Keratinocyte (primary cell): ENCODE measurements around the gene PRR22. TPM values are rescaled to one million over a fixed set of nuclear protein-coding genes. Genes with fewer than 3 reads are reported as not detected.

Experiments
- DNase-seq: peaks from one replicate; pipeline ENCODE4 v3.0.0-alpha.2; 2011; ENCODE audit warnings: low read depth, missing footprints, low spot score
- FAIRE-seq: peaks from 2 replicates; lab custom pipeline; 2011; peaks lifted over from hg19 to GRCh38; lab: Jason Lieb, UNC
- H2AFZ ChIP-seq: 2 replicates; pipeline ENCODE4 v1.6.0; 2012; ENCODE audit warnings: low read length, control low read depth, inconsistent platforms; ENCODE audit not compliant: control insufficient read depth
- H3K27ac ChIP-seq: 2 replicates; pipeline ENCODE4 v1.5.1; 2011; ENCODE audit warnings: low read length; ENCODE audit not compliant: control insufficient read depth, insufficient read depth
- H3K27me3 ChIP-seq: 3 replicates; pipeline ENCODE4 v1.6.0; 2011; ENCODE audit warnings: low read length; ENCODE audit not compliant: control insufficient read depth, insufficient read depth; ENCODE audit errors: extremely low read depth
- H3K36me3 ChIP-seq, 2 experiments: 2 replicates in 1 of 2; 3 replicates in 1 of 2; pipeline ENCODE4 v1.5.1; 2011; ENCODE audit warnings: low read length in 2 of 2, mild to moderate bottlenecking in 1 of 2; ENCODE audit not compliant: control insufficient read depth in 2 of 2, insufficient read depth in 2 of 2; ENCODE audit errors: extremely low read depth in 1 of 2
- H3K4me1 ChIP-seq: 3 replicates; pipeline ENCODE4 v1.5.1; 2011; ENCODE audit warnings: low read length; ENCODE audit not compliant: control insufficient read depth, insufficient read depth; ENCODE audit errors: extremely low read depth
- H3K4me2 ChIP-seq: 3 replicates; pipeline ENCODE4 v1.6.0; 2011; ENCODE audit warnings: low read depth, low read length; ENCODE audit not compliant: control insufficient read depth, insufficient read depth; ENCODE audit errors: extremely low read depth
- H3K4me3 ChIP-seq, 3 experiments: fragments of 200-600 bp in 1 of 3; sonication (generic) in 1 of 3; 2 replicates in 2 of 3; 3 replicates in 1 of 3; pipeline ENCODE4 v1.5.1; 2011 to 2016; ENCODE audit warnings: low read length in 3 of 3, mild to moderate bottlenecking in 3 of 3, control low read depth in 2 of 3, inconsistent platforms in 1 of 3, low read depth in 1 of 3, mixed read lengths in 1 of 3, mixed run types in 1 of 3, moderate library complexity in 1 of 3; ENCODE audit not compliant: control insufficient read depth in 2 of 3, insufficient read depth in 2 of 3; ENCODE audit errors: extremely low read depth in 1 of 3
- H3K79me2 ChIP-seq: 2 replicates; pipeline ENCODE4 v1.6.0; 2012; ENCODE audit warnings: low read length; ENCODE audit not compliant: control insufficient read depth, insufficient read depth
- H3K9ac ChIP-seq: 3 replicates; pipeline ENCODE4 v1.6.0; 2011; ENCODE audit warnings: low read length; ENCODE audit not compliant: control insufficient read depth, insufficient read depth; ENCODE audit errors: extremely low read depth
- H3K9me1 ChIP-seq: 3 replicates; pipeline ENCODE4 v1.6.0; 2011; ENCODE audit warnings: low read length; ENCODE audit not compliant: control insufficient read depth, insufficient read depth; ENCODE audit errors: extremely low read depth
- H3K9me3 ChIP-seq: 2 replicates; pipeline ENCODE4 v1.5.1; 2012; ENCODE audit warnings: low read depth, low read length; ENCODE audit not compliant: control insufficient read depth
- H4K20me1 ChIP-seq: 3 replicates; pipeline ENCODE4 v1.6.0; 2011; ENCODE audit warnings: low read length; ENCODE audit not compliant: control insufficient read depth, insufficient read depth; ENCODE audit errors: extremely low read depth
- CTCF ChIP-seq, 3 experiments: IDR thresholded peaks in 1 of 3; conservative IDR thresholded peaks in 1 of 3; optimal IDR thresholded peaks in 1 of 3; 2 replicates in 2 of 3; 3 replicates in 1 of 3; pipeline versions ENCODE3 to v1.5.1; 2011; ENCODE audit warnings: low read length in 3 of 3, mild to moderate bottlenecking in 3 of 3, moderate library complexity in 2 of 3, control low read depth in 1 of 3, inconsistent platforms in 1 of 3; ENCODE audit not compliant: insufficient read depth in 2 of 3; ENCODE audit errors: extremely low read depth in 1 of 3
- EZH2 ChIP-seq: IDR thresholded peaks from one replicate; pipeline ENCODE4 v1.6.1; 2012; ENCODE audit warnings: inconsistent platforms, mild to moderate bottlenecking, low read length, moderate library complexity
- dilution Hi-C: fragments of 300-500 bp; cut with MboI; formaldehyde crosslinking; loops from one replicate; pipeline ENCODE4 v1.7.0; 2020; ENCODE audit warnings: low sequenced_read_pairs; ENCODE audit not compliant: extremely low pct_ligation_motif_present
- polyA plus RNA-seq, 5 experiments: library from polyadenylated mRNA; depleted of rRNA in 3 of 5; stranded (reverse) in 3 of 5; stranded (forward) in 1 of 5; unstranded in 1 of 5; fragments of >200 nt; gene quantifications; 1 replicate in 1 of 5; 2 replicates in 3 of 5; 3 replicates in 1 of 5; pipeline versions ENCODE4 v1.2.1 to v1.2.3, GENCODE V29; 2011 to 2012; ENCODE audit warnings: missing spikeins in 2 of 5, low read depth in 1 of 5, low replicate concordance in 1 of 5

The PRR22 gene
- polyA plus RNA-seq, 1 donor (not counting 4 experiments of a cell fraction or from before 2014, with no cell fraction given), result 0.55 TPM

GRCh38 chr19:5772416-5772815 is 12.1 kb downstream of the PRR22 start:
- Histone ChIP-seq H3K9ac (no peak overlapping the region), H3K9me3 (no peaks in the 10 kb centered on the region), H3K27me3 (no peaks in the 10 kb centered on the region), H3K4me1 (no peaks in the 10 kb centered on the region), H3K4me3 (no peak overlapping the region), H3K9me1 (no peaks in the 10 kb centered on the region), H3K79me2 (no peaks in the 10 kb centered on the region), H3K27ac (no peak overlapping the region), H4K20me1 (no peaks in the 10 kb centered on the region), H2AFZ (no peak overlapping the region), H3K36me3 (no peaks in the 10 kb centered on the region), H3K4me2 (no peak overlapping the region)
- TF ChIP-seq EZH2, result no peak
- no peak for TF ChIP-seq CTCF (optimal IDR thresholded peaks at IDR 0.05 in 1 of 3, IDR thresholded peaks at IDR 0.05 in 1 of 3, conservative IDR thresholded peaks at IDR 0.05 in 1 of 3; ENCODE audit: extremely low read depth in 1 of 3, insufficient read depth in 2 of 3, low read length in 3 of 3)
- dilution Hi-C loops, result no loop called here
- no peak for FAIRE-seq
- DNase-seq, result no peak

- H3K4me2 ChIP-seq, result no peak overlapping the region
- H3K27ac ChIP-seq, result no peak overlapping the region
- no peaks in the 10 kb centered on the region for H3K79me2 ChIP-seq
- no peaks in the 10 kb centered on the region for H3K4me1 ChIP-seq
- TF ChIP-seq CTCF (optimal IDR thresholded peaks at IDR 0.05 in 1 of 3, IDR thresholded peaks at IDR 0.05 in 1 of 3, conservative IDR thresholded peaks at IDR 0.05 in 1 of 3; ENCODE audit: extremely low read depth in 1 of 3, insufficient read depth in 2 of 3, low read length in 3 of 3) (no peak), EZH2 (no peak)
- no peak overlapping the region for H2AFZ ChIP-seq
- H3K9ac ChIP-seq, result no peak overlapping the region
- no peaks in the 10 kb centered on the region for H4K20me1 ChIP-seq
- dilution Hi-C loops, result no loop called here
- H3K9me3 ChIP-seq, result no peaks in the 10 kb centered on the region
- FAIRE-seq (no peak), DNase-seq (no peak)
- H3K27me3 ChIP-seq, result no peaks in the 10 kb centered on the region
- H3K9me1 ChIP-seq, result no peaks in the 10 kb centered on the region
- no peaks in the 10 kb centered on the region for H3K36me3 ChIP-seq
- H3K4me3 ChIP-seq, result no peak overlapping the region
These were observed 16.6 kb downstream of the PRR22 start for GRCh38 chr19:5767949-5768348.
